ENCODE results near the gene ZBTB5.
A peak's percentile ranks its signal among the peaks of the same experiment; 100 is the strongest.
"Not testable (repeated sequence)": the region's sequence is repeated elsewhere in the genome, so short reads cannot be mapped to it uniquely, and the experiment has no call there.

The ZBTB5 gene

DNA sequence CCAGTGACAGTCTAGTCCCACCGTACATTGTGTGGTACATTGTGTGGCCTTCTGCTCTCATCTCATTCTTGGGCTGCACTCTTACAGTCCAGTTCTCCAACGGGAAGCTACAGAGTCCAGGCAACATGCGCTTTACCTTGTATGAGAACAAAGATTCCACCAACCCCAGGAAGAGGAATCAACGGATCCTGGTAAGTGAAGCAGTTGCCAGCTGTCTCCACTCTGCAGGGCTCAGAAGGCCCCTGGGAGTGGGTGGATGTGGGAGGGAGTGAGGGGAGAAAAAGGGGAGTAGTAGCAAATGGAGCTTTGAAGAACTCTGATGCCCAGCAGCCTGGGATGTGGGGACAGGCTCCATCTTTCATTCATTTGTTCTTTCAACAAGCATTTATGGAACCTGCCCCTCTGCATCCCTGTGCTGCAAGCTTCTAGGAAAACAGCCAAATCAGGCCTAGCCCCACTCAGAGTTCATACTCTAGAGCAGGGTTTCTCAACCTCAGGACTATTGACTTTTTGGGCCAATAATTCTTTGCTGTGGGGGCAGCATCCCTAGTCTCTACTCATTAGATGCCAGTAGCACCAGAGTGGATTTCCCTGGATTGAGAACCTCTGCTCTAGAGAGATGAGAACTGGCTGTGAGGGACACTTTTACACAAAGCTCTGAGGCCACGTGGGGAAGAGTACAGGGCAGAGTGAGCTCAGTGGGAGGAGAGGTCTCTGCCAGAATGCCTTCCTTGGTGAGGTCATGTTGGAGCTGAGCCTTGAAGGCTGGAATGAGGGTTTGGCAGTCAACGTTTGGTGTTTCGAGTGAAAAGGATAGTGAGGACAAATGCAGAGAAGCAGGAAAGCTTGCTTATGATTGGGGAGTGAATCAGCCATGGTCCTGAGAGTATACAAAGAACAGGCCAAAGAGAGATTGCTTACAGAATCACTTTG, 21.6 kb upstream of the ZBTB5 start:
- Histone ChIP-seq H3K9me3 (ENCODE audit: control insufficient read depth in 2 of 2, low read length in 2 of 2) (no peaks in the 10 kb centered on the region), H3K9ac (ENCODE audit: low read length in 2 of 2) (peak overlapping the region; percentile 88 to 90), H3K36me3 (ENCODE audit: control insufficient read depth in 2 of 2, insufficient read depth in 2 of 2, low read length in 2 of 2) (peaks cover 7 to 14% of the 10 kb centered on the region in 2 donors), H3K4me1 (ENCODE audit: control insufficient read depth, insufficient read depth, low read length) (peaks cover 34% of the 10 kb centered on the region), H3K27me3 (ENCODE audit: control insufficient read depth in 1 of 2, insufficient read depth in 2 of 2, low read length in 2 of 2) (no peaks in the 10 kb centered on the region), H3K27ac (ENCODE audit: low read length) (peak overlapping the region; percentile 90), H3K4me3 (ENCODE audit: low read length in 2 of 2) (peak overlapping the region; percentile 84 to 94)

DNA sequence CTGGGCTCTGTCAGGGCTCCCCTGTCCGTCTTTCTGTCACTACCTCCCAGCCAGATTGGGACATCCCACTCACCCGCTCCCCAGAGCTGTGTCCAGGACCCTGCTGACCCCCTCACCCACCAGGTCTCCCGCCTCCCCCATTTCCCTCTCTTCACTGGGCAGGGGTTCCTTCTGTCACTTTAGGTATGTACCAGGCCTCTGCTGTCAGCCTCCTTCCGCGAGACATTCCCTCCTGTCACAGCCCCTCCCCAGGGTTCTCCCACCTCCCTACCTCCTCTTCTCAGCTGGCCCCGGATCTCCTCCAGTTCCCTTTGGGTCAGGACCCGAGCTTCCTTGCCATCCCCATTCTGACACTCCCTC, 21.0 kb upstream of the ZBTB5 start:
- Histone ChIP-seq H3K9ac (ENCODE audit: low read length in 2 of 2) (peak overlapping the region; percentile 88 to 90), H3K9me3 (ENCODE audit: control insufficient read depth in 2 of 2, low read length in 2 of 2) (no peaks in the 10 kb centered on the region), H3K4me3 (ENCODE audit: low read length in 2 of 2) (peak overlapping the region; percentile 84 to 94)

DNA sequence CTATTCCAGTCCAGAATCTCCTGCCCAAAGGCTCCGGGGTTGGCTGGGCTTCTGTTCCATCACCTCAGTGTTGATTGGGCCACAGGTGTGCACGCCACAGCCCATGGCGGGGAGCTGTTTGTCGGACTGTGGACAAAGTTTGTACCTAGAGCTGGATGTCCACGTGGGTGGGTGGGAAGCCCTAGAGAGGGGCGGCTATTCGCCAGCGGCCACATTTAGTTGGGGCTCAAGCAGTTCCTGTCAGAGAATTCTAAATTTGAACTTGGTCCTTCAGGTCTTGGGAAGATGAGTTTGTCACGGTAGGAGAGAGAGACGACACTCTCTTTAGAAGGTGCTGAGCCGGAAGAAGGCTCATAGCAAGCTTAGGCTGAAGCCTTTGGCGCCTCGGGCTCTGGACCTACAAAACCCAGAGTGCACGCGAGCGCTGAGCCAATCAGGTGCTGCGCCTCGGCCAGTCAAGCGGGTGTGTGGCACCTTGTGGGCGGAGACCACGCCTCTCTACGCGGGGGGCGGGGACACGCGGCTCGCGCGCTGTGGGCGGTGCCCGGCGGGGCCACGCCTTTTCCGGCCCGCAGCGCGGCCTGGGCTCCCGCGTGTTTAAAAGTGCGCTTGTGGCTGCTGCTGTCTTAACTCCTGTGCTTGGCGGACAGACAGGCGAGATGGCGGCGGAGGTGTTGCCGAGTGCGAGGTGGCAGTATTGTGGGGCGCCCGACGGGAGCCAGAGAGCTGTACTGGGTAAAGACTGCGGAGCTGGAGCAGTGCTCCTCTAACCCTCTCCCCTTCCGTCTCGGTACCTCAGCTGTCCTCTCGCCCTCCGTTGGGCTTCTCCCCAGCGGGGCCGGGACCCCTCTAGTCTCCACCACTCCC, 20.4 kb upstream of the ZBTB5 start, which contains the start of gene POLR1E:
Gene POLR1E, plus strand, starts transcription at position 560 of the 867 bp plus-strand sequence. Its CDS starts 100 bp downstream, at position 660.
- peaks cover 7 to 13% of the 10 kb centered on the region in 2 donors for H3K36me3 ChIP-seq (ENCODE audit: control insufficient read depth in 2 of 2, insufficient read depth in 2 of 2, low read length in 2 of 2)
- peak within 1 kb of the TSS; percentile 90 for H3K27ac ChIP-seq (ENCODE audit: low read length)
- H3K27me3 ChIP-seq (ENCODE audit: control insufficient read depth in 1 of 2, insufficient read depth in 2 of 2, low read length in 2 of 2), result no peaks in the 10 kb centered on the region
- peak within 1 kb of the TSS; percentile 88 to 90 for H3K9ac ChIP-seq (ENCODE audit: low read length in 2 of 2)
- H3K9me3 ChIP-seq (ENCODE audit: control insufficient read depth in 2 of 2, low read length in 2 of 2), result no peaks in the 10 kb centered on the region
- peaks cover 34% of the 10 kb centered on the region for H3K4me1 ChIP-seq (ENCODE audit: control insufficient read depth, insufficient read depth, low read length)
- H3K4me3 ChIP-seq (ENCODE audit: low read length in 2 of 2), result peak within 1 kb of the TSS; percentile 84 to 94

More for the DNA sequence above, 21.0 kb upstream of the ZBTB5 start:
- H3K36me3 ChIP-seq (ENCODE audit: control insufficient read depth in 2 of 2, insufficient read depth in 2 of 2, low read length in 2 of 2), result peaks cover 7 to 13% of the 10 kb centered on the region in 2 donors
- no peaks in the 10 kb centered on the region for H3K27me3 ChIP-seq (ENCODE audit: control insufficient read depth in 1 of 2, insufficient read depth in 2 of 2, low read length in 2 of 2)
- H3K4me1 ChIP-seq (ENCODE audit: control insufficient read depth, insufficient read depth, low read length), result peaks cover 34% of the 10 kb centered on the region
- H3K27ac ChIP-seq (ENCODE audit: low read length), result peak overlapping the region; percentile 90

DNA sequence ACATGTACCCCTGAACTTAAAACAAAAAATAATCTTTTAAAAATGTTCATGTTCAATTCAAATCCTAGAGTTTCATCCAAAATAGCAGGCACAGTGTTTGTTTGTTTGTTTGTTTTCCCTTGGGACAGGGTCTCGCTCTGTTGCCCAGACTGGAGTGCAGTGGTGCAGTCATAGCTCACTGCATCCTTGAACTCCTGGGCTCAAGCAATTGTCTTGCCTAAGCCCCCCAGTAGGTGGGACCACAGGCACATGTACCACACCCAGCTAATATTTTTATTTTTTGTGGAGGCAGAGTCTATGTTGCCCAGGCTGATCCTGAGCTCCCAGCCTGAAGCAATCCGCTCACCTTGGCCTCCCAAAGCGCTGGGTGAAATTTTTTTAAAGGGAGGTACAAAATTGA, 15.5 kb upstream of the ZBTB5 start:
- no peaks in the 10 kb centered on the region for H3K36me3 ChIP-seq (ENCODE audit: control insufficient read depth in 2 of 2, insufficient read depth in 2 of 2, low read length in 2 of 2)
- H3K4me1 ChIP-seq (ENCODE audit: control insufficient read depth, insufficient read depth, low read length), result peaks cover 7% of the 10 kb centered on the region
- no peaks in the 10 kb centered on the region for H3K27me3 ChIP-seq (ENCODE audit: control insufficient read depth in 1 of 2, insufficient read depth in 2 of 2, low read length in 2 of 2)
- no peak overlapping the region for H3K27ac ChIP-seq (ENCODE audit: low read length)
- H3K9ac ChIP-seq (ENCODE audit: low read length in 2 of 2), result no peak overlapping the region
- H3K9me3 ChIP-seq (ENCODE audit: control insufficient read depth in 2 of 2, low read length in 2 of 2), result no peaks in the 10 kb centered on the region
- no peak overlapping the region for H3K4me3 ChIP-seq (ENCODE audit: low read length in 2 of 2)

DNA sequence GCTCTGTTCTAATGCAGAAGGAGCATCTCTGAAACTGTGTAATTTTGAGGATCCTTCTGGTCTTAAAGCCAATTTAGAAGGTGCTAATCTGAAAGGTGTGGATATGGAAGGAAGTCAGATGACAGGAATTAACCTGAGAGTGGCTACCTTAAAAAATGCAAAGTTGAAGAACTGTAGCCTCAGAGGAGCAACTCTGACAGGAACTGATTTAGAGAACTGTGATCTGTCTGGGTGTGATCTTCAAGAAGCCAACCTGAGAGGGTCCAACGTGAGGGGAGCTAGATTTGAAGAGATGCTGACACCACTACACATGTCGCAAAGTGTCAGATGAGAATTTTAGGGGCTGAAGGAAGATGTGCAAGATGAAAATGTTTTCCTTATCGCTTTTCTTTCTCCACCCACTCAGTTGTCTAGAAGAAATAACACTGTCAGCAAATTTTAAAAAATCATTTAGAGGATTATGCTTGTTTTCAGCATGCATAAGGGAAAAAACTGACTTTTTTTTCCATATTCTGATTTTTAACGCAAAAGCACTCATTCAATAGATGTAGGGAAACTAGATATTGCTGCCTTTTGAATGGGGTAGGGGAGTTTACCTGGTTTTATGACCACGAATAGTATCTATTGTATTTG, 12.9 kb upstream of the ZBTB5 start:
- not testable (repeated sequence) for H3K27me3 ChIP-seq (ENCODE audit: control insufficient read depth in 1 of 2, insufficient read depth in 2 of 2, low read length in 2 of 2); H3K4me1 ChIP-seq (ENCODE audit: control insufficient read depth, insufficient read depth, low read length); H3K36me3 ChIP-seq (ENCODE audit: control insufficient read depth in 2 of 2, insufficient read depth in 2 of 2, low read length in 2 of 2); H3K9me3 ChIP-seq (ENCODE audit: control insufficient read depth in 2 of 2, low read length in 2 of 2); H3K9ac ChIP-seq (ENCODE audit: low read length in 2 of 2); H3K4me3 ChIP-seq (ENCODE audit: low read length in 2 of 2); H3K27ac ChIP-seq (ENCODE audit: low read length)

DNA sequence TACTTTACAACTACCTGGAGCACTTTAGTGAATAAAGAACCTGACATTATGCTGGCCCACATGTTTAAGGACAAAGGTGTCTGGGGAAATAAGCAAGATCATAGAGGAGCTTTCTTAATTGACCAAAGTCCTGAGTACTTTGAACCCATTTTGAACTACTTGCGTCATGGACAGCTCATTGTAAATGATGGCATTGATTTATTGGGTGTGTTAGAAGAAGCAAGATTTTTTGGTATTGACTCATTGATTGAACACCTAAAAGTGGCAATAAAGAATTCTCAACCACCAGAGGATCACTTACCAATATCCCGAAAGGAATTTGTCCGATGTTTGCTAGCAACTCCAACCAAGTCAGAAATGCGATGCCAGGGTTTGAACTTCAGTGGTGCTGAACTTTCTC, 12.2 kb upstream of the ZBTB5 start:
- H3K4me3 ChIP-seq (ENCODE audit: low read length in 2 of 2); H3K27me3 ChIP-seq (ENCODE audit: control insufficient read depth in 1 of 2, insufficient read depth in 2 of 2, low read length in 2 of 2); H3K27ac ChIP-seq (ENCODE audit: low read length); H3K9me3 ChIP-seq (ENCODE audit: control insufficient read depth in 2 of 2, low read length in 2 of 2); H3K4me1 ChIP-seq (ENCODE audit: control insufficient read depth, insufficient read depth, low read length); H3K9ac ChIP-seq (ENCODE audit: low read length in 2 of 2); H3K36me3 ChIP-seq (ENCODE audit: control insufficient read depth in 2 of 2, insufficient read depth in 2 of 2, low read length in 2 of 2): not testable (repeated sequence)

DNA sequence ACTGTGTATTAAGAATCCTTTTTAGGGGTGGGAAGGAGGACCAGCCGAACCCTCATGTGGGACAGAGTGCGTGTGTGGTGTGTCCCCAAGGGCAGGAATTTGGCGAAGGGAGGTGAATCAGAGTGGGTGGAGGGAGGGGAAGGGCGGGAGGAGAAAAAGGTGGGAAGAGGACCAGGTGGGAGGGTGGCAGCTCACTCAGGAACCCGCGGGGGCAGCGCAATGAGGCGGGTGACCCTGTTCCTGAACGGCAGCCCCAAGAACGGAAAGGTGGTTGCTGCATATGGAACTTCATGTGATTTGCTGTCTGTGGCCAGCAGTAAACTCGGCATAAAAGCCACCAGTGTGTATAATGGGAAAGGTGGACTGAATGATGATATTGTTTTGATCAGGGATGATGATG, 11.7 kb upstream of the ZBTB5 start:
- H3K4me3 ChIP-seq (ENCODE audit: low read length in 2 of 2), result no peak overlapping the region
- H3K27ac ChIP-seq (ENCODE audit: low read length), result no peak overlapping the region
- no peak overlapping the region for H3K9ac ChIP-seq (ENCODE audit: low read length in 2 of 2)
- no peaks in the 10 kb centered on the region for H3K36me3 ChIP-seq (ENCODE audit: control insufficient read depth in 2 of 2, insufficient read depth in 2 of 2, low read length in 2 of 2)
- H3K4me1 ChIP-seq (ENCODE audit: control insufficient read depth, insufficient read depth, low read length), result no peaks in the 10 kb centered on the region
- H3K9me3 ChIP-seq (ENCODE audit: control insufficient read depth in 2 of 2, low read length in 2 of 2), result peaks cover 0 to 3% of the 10 kb centered on the region in 2 donors
- no peaks in the 10 kb centered on the region for H3K27me3 ChIP-seq (ENCODE audit: control insufficient read depth in 1 of 2, insufficient read depth in 2 of 2, low read length in 2 of 2)

DNA sequence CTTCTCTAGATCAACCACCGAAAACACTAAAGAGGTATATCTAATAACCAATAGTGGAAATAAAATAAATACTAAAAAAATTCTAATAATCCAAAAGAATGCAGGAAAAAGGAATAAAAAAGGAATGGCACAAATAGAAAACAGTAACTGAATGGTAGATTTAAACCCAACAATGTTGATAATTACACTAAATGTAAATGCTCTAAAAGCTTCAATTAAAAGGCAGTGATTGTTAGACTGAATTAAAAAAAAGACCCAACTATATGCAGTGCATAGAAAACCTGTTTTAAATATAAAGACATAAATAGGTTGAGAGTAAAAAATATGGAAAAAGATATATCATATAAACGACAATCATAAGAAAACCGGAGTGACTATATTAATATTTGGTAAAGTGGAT, 9.2 kb upstream of the ZBTB5 start:
- Histone ChIP-seq H3K27ac (ENCODE audit: low read length) (no peak overlapping the region), H3K4me1 (ENCODE audit: control insufficient read depth, insufficient read depth, low read length) (no peaks in the 10 kb centered on the region), H3K4me3 (ENCODE audit: low read length in 2 of 2) (no peak overlapping the region), H3K9ac (ENCODE audit: low read length in 2 of 2) (no peak overlapping the region), H3K9me3 (ENCODE audit: control insufficient read depth in 2 of 2, low read length in 2 of 2) (peaks cover 0 to 3% of the 10 kb centered on the region in 2 donors), H3K27me3 (ENCODE audit: control insufficient read depth in 1 of 2, insufficient read depth in 2 of 2, low read length in 2 of 2) (no peaks in the 10 kb centered on the region), H3K36me3 (ENCODE audit: control insufficient read depth in 2 of 2, insufficient read depth in 2 of 2, low read length in 2 of 2) (no peaks in the 10 kb centered on the region)

DNA sequence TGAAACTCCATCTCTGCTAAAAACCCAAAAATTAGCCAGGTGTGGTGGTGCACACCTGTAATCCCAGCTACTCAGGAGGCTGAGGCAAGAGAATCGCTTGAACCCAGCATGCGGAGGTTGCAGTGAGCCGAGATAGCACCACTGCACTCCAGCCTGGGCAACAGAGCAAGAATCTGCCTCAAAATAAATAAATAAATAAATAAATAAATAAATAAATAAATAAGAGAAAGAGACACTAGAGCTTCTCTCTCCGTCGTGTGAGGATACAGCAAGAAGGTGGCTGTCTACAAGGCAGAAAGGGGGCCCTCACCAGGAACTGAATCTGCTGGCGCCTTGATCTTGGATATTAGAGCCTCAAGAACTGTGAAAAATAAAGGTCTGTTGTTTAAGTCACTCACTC, 8.7 kb upstream of the ZBTB5 start:
- H3K4me1 ChIP-seq (ENCODE audit: control insufficient read depth, insufficient read depth, low read length); H3K4me3 ChIP-seq (ENCODE audit: low read length in 2 of 2); H3K9ac ChIP-seq (ENCODE audit: low read length in 2 of 2); H3K36me3 ChIP-seq (ENCODE audit: control insufficient read depth in 2 of 2, insufficient read depth in 2 of 2, low read length in 2 of 2); H3K27me3 ChIP-seq (ENCODE audit: control insufficient read depth in 1 of 2, insufficient read depth in 2 of 2, low read length in 2 of 2); H3K27ac ChIP-seq (ENCODE audit: low read length); H3K9me3 ChIP-seq (ENCODE audit: control insufficient read depth in 2 of 2, low read length in 2 of 2): not testable (repeated sequence)

DNA sequence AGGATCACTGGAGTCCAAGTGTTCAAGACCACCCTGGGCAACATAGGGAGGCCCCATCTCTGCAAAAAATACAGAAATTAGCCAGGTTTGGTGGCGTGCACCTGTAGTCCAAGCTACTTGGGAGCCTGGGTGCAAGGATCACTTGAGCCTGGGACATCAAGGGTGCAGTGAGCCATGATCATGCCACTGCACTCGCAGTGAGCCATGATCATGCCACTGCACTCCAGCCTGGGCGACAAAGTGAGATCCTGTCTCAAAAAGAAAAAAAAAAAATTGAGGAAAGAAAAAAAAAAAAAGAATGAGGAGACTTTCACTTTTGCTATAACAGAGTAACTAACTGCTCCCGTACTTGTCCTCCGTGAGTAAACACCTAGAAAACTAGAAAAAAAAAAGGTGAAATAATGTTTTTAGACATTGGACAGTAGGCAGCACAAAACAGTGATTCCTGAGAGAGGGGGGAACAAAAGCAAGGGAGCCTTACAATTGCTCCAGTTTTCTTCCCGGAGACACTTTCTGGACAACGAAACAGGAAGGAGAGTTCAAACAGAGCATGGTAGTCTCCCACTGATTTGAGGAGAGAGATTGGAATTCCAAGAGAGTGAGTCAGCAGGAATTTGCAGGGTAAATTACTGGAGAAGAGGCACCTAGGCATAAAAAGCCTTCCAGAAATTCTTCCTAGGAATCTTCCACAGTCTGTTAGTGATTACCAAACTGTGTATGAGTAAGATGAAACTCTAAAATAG, 6.9 kb upstream of the ZBTB5 start:
- peak overlapping the region; percentile 43 to 57 for H3K9ac ChIP-seq (ENCODE audit: low read length in 2 of 2)
- H3K27ac ChIP-seq (ENCODE audit: low read length), result peak overlapping the region; percentile 26
- no peaks in the 10 kb centered on the region for H3K4me1 ChIP-seq (ENCODE audit: control insufficient read depth, insufficient read depth, low read length)
- peaks cover 0 to 3% of the 10 kb centered on the region in 2 donors for H3K9me3 ChIP-seq (ENCODE audit: control insufficient read depth in 2 of 2, low read length in 2 of 2)
- no peaks in the 10 kb centered on the region for H3K36me3 ChIP-seq (ENCODE audit: control insufficient read depth in 2 of 2, insufficient read depth in 2 of 2, low read length in 2 of 2)
- H3K4me3 ChIP-seq (ENCODE audit: low read length in 2 of 2), result peak overlapping the region; percentile 50 to 64
- H3K27me3 ChIP-seq (ENCODE audit: control insufficient read depth in 1 of 2, insufficient read depth in 2 of 2, low read length in 2 of 2), result no peaks in the 10 kb centered on the region
